Measurements from ENCODE around the gene SLC8A1. TPM values are rescaled to one million over a fixed set of nuclear protein-coding genes. Genes with fewer than 3 reads are reported as not detected.

The SLC8A1 gene
- total and polyA plus RNA-seq, 11 donors, result 61.9 to 1,521 (median 827) TPM

GRCh38 chr2:40220177-40220925, 231.5 kb downstream of the SLC8A1 start:
- peak; percentile 78 to 97 (median 90) for ATAC-seq
- DNase-seq, result peak in 4 of 5 donors; percentile 20 to 53 (median 40)
- WGBS, 4 donors, result 34 to 53% (median 44%) methylated on average over 4 of the region's 4 CpGs

GRCh38 chr2:40219141-40219540, 232.7 kb downstream of the SLC8A1 start:
- TF ChIP-seq POLR2A (IDR thresholded peaks at IDR 0.05) (no peak), CTCF (IDR thresholded peaks at IDR 0.05) (no peak)
- ATAC-seq (peak in 1 of 4 donors; percentile 35), DNase-seq (no peak)
- Histone ChIP-seq H3K27me3 (no peaks in the 10 kb centered on the region), H3K4me1 (peaks cover 0 to 45% (median 23%) of the 10 kb centered on the region in 12 donors), H3K36me3 (no peaks in the 10 kb centered on the region), H3K4me3 (no peak overlapping the region), H3K27ac (peak overlapping the region in 5 of 12 donors; percentile 0 to 67 (median 20)), H3K9me3 (peaks cover 0 to 30% (median 0%) of the 10 kb centered on the region in 12 donors)
- WGBS, 4 donors, result 95 to 97% (median 95%) methylated on average over 1 of the region's 1 CpG
- intact Hi-C loops (cut with DNase I), result loop anchor here in 5 of 10 donors (10.0 kb wide), 1 partner anchor 336 kb away; no protein-coding TSS in a partner anchor

More at GRCh38 chr2:40220177-40220925, 231.5 kb downstream of the SLC8A1 start:
- no peak overlapping the region for H3K4me3 ChIP-seq
- H3K9me3 ChIP-seq, result peaks cover 0 to 30% (median 0%) of the 10 kb centered on the region in 12 donors
- TF ChIP-seq CTCF (IDR thresholded peaks at IDR 0.05), result no peak
- no peak for TF ChIP-seq POLR2A (IDR thresholded peaks at IDR 0.05)
- peak overlapping the region in 11 of 12 donors; percentile 22 to 67 (median 49) for H3K27ac ChIP-seq
- intact Hi-C loops (cut with DNase I), result no loop called here
- H3K36me3 ChIP-seq, result no peaks in the 10 kb centered on the region
- peaks cover 0 to 51% (median 25%) of the 10 kb centered on the region in 12 donors for H3K4me1 ChIP-seq
- no peaks in the 10 kb centered on the region for H3K27me3 ChIP-seq

- 3 to 5% (median 4%) methylated on average over 3 of the region's 3 CpGs for WGBS, 4 donors
- H3K27me3 ChIP-seq, result no peaks in the 10 kb centered on the region
- ATAC-seq (peak; percentile 51 to 73 (median 66)), DNase-seq (peak; percentile 62 to 85 (median 67))
- TF ChIP-seq CTCF (IDR thresholded peaks at IDR 0.05) (no peak), POLR2A (IDR thresholded peaks at IDR 0.05) (no peak)
- no peaks in the 10 kb centered on the region for H3K36me3 ChIP-seq
- H3K4me3 ChIP-seq, result no peak overlapping the region
- peaks cover 0 to 30% (median 0%) of the 10 kb centered on the region in 12 donors for H3K9me3 ChIP-seq
- intact Hi-C loops (cut with DNase I), result loop anchor here in 5 of 10 donors (10.0 kb wide), 1 partner anchor 336 kb away; no protein-coding TSS in a partner anchor
- H3K27ac ChIP-seq, result peak overlapping the region in 3 of 12 donors; percentile 0 to 20 (median 16)
- H3K4me1 ChIP-seq, result peaks cover 0 to 46% (median 25%) of the 10 kb centered on the region in 12 donors
Observed at GRCh38 chr2:40218679-40219078, 233.2 kb downstream of the SLC8A1 start.

GRCh38 chr2:40213619-40214018, 238.3 kb downstream of the SLC8A1 start:
- Histone ChIP-seq H3K36me3 (no peaks in the 10 kb centered on the region), H3K27ac (peak overlapping the region in 1 of 12 donors; percentile 21), H3K4me3 (no peak overlapping the region), H3K4me1 (peaks cover 0 to 32% (median 12%) of the 10 kb centered on the region in 12 donors), H3K27me3 (no peaks in the 10 kb centered on the region), H3K9me3 (peaks cover 0 to 10% (median 0%) of the 10 kb centered on the region in 12 donors)
- no peak for ATAC-seq
- WGBS, 4 donors, result 69 to 86% (median 84%) methylated on average over 3 of the region's 3 CpGs
- TF ChIP-seq POLR2A (IDR thresholded peaks at IDR 0.05), result no peak
- intact Hi-C loops (cut with DNase I), result loop anchor here in 5 of 10 donors (10.0 kb wide), 1 partner anchor 341 kb away; no protein-coding TSS in a partner anchor
- no peak for DNase-seq
